CD14-positive monocyte (primary cell): ENCODE results near the gene NMNAT3. TPM values are rescaled to one million over a fixed set of nuclear protein-coding genes. Genes with fewer than 3 reads are reported as not detected.

Source experiments
- DNase-seq, 3 donors: peaks; one replicate each; pipeline ENCODE4 v3.0.0-alpha.2; 2011 to 2022
- H2AFZ ChIP-seq: 2 replicates; pipeline ENCODE4 v1.6.0; 2012; ENCODE audit warnings: mild to moderate bottlenecking, low read depth, low read length, inconsistent platforms; ENCODE audit not compliant: insufficient read depth, poor library complexity, severe bottlenecking
- H3K27ac ChIP-seq, 2 donors: 1 replicate in 1 of 2; 2 replicates in 1 of 2; pipeline ENCODE4 v1.5.1; 2012 to 2013; ENCODE audit warnings: low read length in 2 of 2, control low read depth in 1 of 2, inconsistent platforms in 1 of 2, low read depth in 1 of 2, mild to moderate bottlenecking in 1 of 2
- H3K27me3 ChIP-seq, 2 donors: one replicate each; pipeline versions ENCODE4 v1.6.0 to v1.6.1; 2011 to 2013; ENCODE audit warnings: low read length in 2 of 2; ENCODE audit not compliant: control insufficient read depth in 2 of 2, insufficient read depth in 2 of 2
- H3K36me3 ChIP-seq, 2 donors: replicated peaks in 1 of 2; 1 replicate in 1 of 2; 2 replicates in 1 of 2; pipeline versions ENCODE4 v1.5.1 to v1.6.1; 2012 to 2013; ENCODE audit warnings: low read length in 2 of 2, control low read depth in 1 of 2, inconsistent platforms in 1 of 2, mild to moderate bottlenecking in 1 of 2; ENCODE audit not compliant: insufficient read depth in 2 of 2, control insufficient read depth in 1 of 2
- H3K4me1 ChIP-seq, 2 donors: 1 replicate in 1 of 2; 2 replicates in 1 of 2; pipeline versions ENCODE4 v1.5.1 to v1.6.1; 2012 to 2013; ENCODE audit warnings: low read length in 2 of 2, control low read depth in 1 of 2, inconsistent platforms in 1 of 2, mild to moderate bottlenecking in 1 of 2, moderate library complexity in 1 of 2; ENCODE audit not compliant: insufficient read depth in 2 of 2, control insufficient read depth in 1 of 2
- H3K4me2 ChIP-seq: replicated peaks from 2 replicates; pipeline ENCODE3; 2012; ENCODE audit warnings: low read length, moderate library complexity, mild to moderate bottlenecking; ENCODE audit not compliant: poor library complexity, severe bottlenecking; ENCODE audit errors: extremely low read depth
- H3K4me3 ChIP-seq, 3 experiments: fragments of 200-600 bp in 1 of 3; sonication (generic) in 1 of 3; replicated peaks in 1 of 3; 1 replicate in 2 of 3; 2 replicates in 1 of 3; pipeline ENCODE4 v1.5.1; 2011 to 2013; ENCODE audit warnings: low read length in 3 of 3, mild to moderate bottlenecking in 3 of 3, control low read depth in 2 of 3, low read depth in 2 of 3, inconsistent platforms in 1 of 3, moderate library complexity in 1 of 3
- H3K79me2 ChIP-seq: 2 replicates; pipeline ENCODE4 v1.6.0; 2012; ENCODE audit warnings: mild to moderate bottlenecking, control low read depth, inconsistent platforms, low read length, moderate library complexity; ENCODE audit not compliant: insufficient read depth
- H3K9ac ChIP-seq: 2 replicates; pipeline ENCODE4 v1.6.0; 2017; ENCODE audit warnings: low read length, mild to moderate bottlenecking; ENCODE audit not compliant: insufficient read depth, poor library complexity, severe bottlenecking
- H3K9me3 ChIP-seq, 2 donors: replicated peaks in 1 of 2; 1 replicate in 1 of 2; 2 replicates in 1 of 2; pipeline versions ENCODE4 v1.5.1 to v1.6.1; 2012 to 2013; ENCODE audit warnings: low read length in 2 of 2, control low read depth in 1 of 2; ENCODE audit not compliant: control insufficient read depth in 1 of 2, insufficient read depth in 1 of 2
- H4K20me1 ChIP-seq: 2 replicates; pipeline ENCODE4 v1.6.0; 2012; ENCODE audit warnings: mild to moderate bottlenecking, low read length, control low read depth, moderate library complexity; ENCODE audit not compliant: insufficient read depth
- H3K27ac Mint-ChIP-seq, 7 donors: one replicate each; pipeline ENCODE4 v1.8.0; 2020; ENCODE audit warnings: mild to moderate bottlenecking in 7 of 7, mixed read lengths in 7 of 7, moderate library complexity in 6 of 7, inconsistent platforms in 2 of 7
- H3K27me3 Mint-ChIP-seq, 3 donors: one replicate each; pipeline ENCODE4 v1.8.0; 2021 to 2022; ENCODE audit warnings: low read depth in 3 of 3, mild to moderate bottlenecking in 3 of 3, mixed read lengths in 3 of 3, moderate library complexity in 3 of 3, inconsistent platforms in 1 of 3
- H3K36me3 Mint-ChIP-seq, 2 donors: one replicate each; pipeline ENCODE4 v1.8.0; 2020; ENCODE audit warnings: mixed read lengths in 2 of 2, inconsistent platforms in 1 of 2, mild to moderate bottlenecking in 1 of 2
- H3K4me1 Mint-ChIP-seq: one replicate; pipeline ENCODE4 v1.8.0; 2020; ENCODE audit warnings: mild to moderate bottlenecking, mixed read lengths
- H3K4me3 Mint-ChIP-seq, 2 donors: one replicate each; pipeline ENCODE4 v1.8.0; 2020; ENCODE audit warnings: mild to moderate bottlenecking in 2 of 2, mixed read lengths in 2 of 2, moderate library complexity in 1 of 2
- H3K9me3 Mint-ChIP-seq, 7 donors: one replicate each; pipeline ENCODE4 v1.8.0; 2020 to 2022; ENCODE audit warnings: mixed read lengths in 7 of 7, mild to moderate bottlenecking in 6 of 7, moderate library complexity in 6 of 7, inconsistent platforms in 2 of 7
- WGBS: methylation state at CpG from one replicate; pipeline ENCODE4 v1.1.5; 2013; ENCODE audit warnings: missing lambda C conversion rate; ENCODE audit not compliant: insufficient coverage; 5-methylcytosine and 5-hydroxymethylcytosine counted together
- intact Hi-C, 2 donors: fragments of 100-400 bp; cut with micrococcal nuclease; formaldehyde crosslinking; loops; one replicate each; pipeline versions ENCODE4 v1.15.0 to v1.15.1; 2023
- polyA plus RNA-seq, 3 donors: library from polyadenylated mRNA; depleted of rRNA in 1 of 3; unstranded in 2 of 3; stranded (reverse) in 1 of 3; fragments of 300-500 nt in 2 of 3; fragments of >200 nt in 1 of 3; fragmentation: Illumina TruSeq in 2 of 3; gene quantifications; 1 replicate in 2 of 3; 2 replicates in 1 of 3; pipeline ENCODE4 v1.2.3, GENCODE V29; 2012 to 2021
- TF ChIP-seq, protein P1 (sequence below): fragments of 200-600 bp; IDR thresholded peaks from one replicate; pipeline ENCODE4 v1.8.0; 2022; ENCODE audit warnings: antibody characterized with exemption, mild to moderate bottlenecking

NMNAT3 gene
- polyA plus RNA-seq, 3 donors = 1.4 to 5.7 (median 2.9) TPM

DNA sequence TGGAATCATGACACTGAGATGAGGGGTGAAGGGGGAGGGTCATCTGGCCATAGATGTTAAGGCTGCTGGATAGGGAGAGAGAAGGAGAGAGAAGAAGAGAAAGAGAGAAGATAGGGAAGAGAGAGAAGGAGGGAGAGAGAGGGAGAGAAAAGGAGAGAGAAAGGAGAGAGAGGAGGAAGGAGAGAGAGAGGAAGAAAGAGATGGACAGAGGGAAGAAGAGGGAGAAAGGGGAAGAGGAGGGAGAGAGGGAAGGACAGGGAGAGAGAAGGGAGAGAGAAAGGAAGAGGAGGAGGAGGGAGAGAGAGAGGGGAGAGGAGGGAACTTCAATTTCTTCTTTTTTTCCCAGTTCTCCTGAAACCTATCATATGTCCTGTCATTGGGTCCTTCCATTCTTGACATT, 123.1 kb downstream of the NMNAT3 start:
- Histone ChIP-seq H3K27me3 (no peaks in the 10 kb centered on the region), H3K27ac (no peak overlapping the region), H2AFZ (no peak overlapping the region), H3K4me3 (no peak overlapping the region), H3K9ac (no peak overlapping the region), H3K79me2 (no peaks in the 10 kb centered on the region), H3K4me1 (peaks cover 6 to 8% of the 10 kb centered on the region in 2 donors), H3K9me3 (no peaks in the 10 kb centered on the region), H3K4me2 (no peak overlapping the region), H4K20me1 (no peaks in the 10 kb centered on the region), H3K36me3 (no peaks in the 10 kb centered on the region)
- TF ChIP-seq, protein P1, sequence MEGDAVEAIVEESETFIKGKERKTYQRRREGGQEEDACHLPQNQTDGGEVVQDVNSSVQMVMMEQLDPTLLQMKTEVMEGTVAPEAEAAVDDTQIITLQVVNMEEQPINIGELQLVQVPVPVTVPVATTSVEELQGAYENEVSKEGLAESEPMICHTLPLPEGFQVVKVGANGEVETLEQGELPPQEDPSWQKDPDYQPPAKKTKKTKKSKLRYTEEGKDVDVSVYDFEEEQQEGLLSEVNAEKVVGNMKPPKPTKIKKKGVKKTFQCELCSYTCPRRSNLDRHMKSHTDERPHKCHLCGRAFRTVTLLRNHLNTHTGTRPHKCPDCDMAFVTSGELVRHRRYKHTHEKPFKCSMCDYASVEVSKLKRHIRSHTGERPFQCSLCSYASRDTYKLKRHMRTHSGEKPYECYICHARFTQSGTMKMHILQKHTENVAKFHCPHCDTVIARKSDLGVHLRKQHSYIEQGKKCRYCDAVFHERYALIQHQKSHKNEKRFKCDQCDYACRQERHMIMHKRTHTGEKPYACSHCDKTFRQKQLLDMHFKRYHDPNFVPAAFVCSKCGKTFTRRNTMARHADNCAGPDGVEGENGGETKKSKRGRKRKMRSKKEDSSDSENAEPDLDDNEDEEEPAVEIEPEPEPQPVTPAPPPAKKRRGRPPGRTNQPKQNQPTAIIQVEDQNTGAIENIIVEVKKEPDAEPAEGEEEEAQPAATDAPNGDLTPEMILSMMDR = no peak
- H3K4me1 Mint-ChIP-seq = peaks cover 10% of the 10 kb centered on the region
- DNase-seq = no peak
- H3K9me3 Mint-ChIP-seq = peaks cover 0 to 2% (median 0%) of the 10 kb centered on the region in 7 donors
- intact Hi-C loops = no loop called here
- peaks cover 2 to 4% (median 2%) of the 10 kb centered on the region in 3 donors for H3K27me3 Mint-ChIP-seq
- H3K36me3 Mint-ChIP-seq = no peaks in the 10 kb centered on the region
- H3K27ac Mint-ChIP-seq = peak overlapping the region in 1 of 7 donors; percentile 4
- H3K4me3 Mint-ChIP-seq = no peak overlapping the region

DNA sequence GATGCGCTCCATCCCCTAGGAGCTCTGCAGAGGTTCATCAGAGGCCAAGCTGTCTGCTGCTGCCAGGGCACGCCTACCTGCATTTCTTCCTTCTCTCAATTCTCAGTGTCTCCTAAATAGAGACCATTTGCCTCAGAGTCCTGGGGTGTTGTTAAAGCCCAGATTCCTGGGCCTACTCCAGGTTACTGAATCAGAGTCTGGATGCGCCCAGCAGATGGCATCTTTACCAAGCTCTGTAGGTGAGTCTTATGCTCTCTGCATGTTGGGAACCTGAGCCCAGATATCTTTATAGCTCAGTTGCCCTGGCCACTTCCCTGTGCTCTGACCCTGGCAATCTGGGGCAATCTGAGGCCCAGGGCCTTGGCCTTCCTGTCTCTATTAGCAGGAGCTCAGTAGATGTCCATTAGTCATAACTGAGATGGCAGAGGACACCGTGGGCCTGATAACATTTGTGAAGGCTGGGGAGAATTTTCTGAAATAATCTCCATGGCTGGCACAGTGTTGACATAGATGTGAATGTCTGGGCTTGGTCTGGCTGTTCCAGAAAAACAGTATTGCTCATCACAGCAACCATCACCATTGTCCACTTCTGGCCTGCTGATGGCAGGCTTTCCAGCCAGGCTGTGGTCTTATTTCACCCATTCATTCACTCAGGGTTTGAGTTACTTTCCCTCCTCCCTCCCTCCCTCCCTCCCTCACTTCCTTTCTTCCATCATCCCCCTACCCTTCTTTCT, 125.0 kb downstream of the NMNAT3 start:
- no peak overlapping the region for H3K27ac Mint-ChIP-seq
- Histone ChIP-seq H3K27ac (no peak overlapping the region), H3K9me3 (no peaks in the 10 kb centered on the region), H4K20me1 (no peaks in the 10 kb centered on the region), H3K36me3 (no peaks in the 10 kb centered on the region), H3K4me1 (peaks cover 6 to 8% of the 10 kb centered on the region in 2 donors), H3K27me3 (no peaks in the 10 kb centered on the region), H3K9ac (no peak overlapping the region), H3K4me2 (no peak overlapping the region), H3K4me3 (no peak overlapping the region), H2AFZ (no peak overlapping the region), H3K79me2 (no peaks in the 10 kb centered on the region)
- TF ChIP-seq, protein P1 = no peak
- intact Hi-C loops = no loop called here
- H3K27me3 Mint-ChIP-seq = peaks cover 2 to 5% (median 2%) of the 10 kb centered on the region in 3 donors
- no peak for DNase-seq
- H3K4me1 Mint-ChIP-seq = peaks cover 6% of the 10 kb centered on the region
- peaks cover 0 to 2% (median 0%) of the 10 kb centered on the region in 7 donors for H3K9me3 Mint-ChIP-seq
- WGBS = 100% methylated on average over 3 of the region's 4 CpGs
- H3K4me3 Mint-ChIP-seq = no peak overlapping the region
- no peaks in the 10 kb centered on the region for H3K36me3 Mint-ChIP-seq
